8988T (cell line): ENCODE results near the gene BPIFB2.

Source experiments
- DNase-seq: peaks from one replicate; pipeline ENCODE4 v3.0.0; 2011

BPIFB2 gene

DNA sequence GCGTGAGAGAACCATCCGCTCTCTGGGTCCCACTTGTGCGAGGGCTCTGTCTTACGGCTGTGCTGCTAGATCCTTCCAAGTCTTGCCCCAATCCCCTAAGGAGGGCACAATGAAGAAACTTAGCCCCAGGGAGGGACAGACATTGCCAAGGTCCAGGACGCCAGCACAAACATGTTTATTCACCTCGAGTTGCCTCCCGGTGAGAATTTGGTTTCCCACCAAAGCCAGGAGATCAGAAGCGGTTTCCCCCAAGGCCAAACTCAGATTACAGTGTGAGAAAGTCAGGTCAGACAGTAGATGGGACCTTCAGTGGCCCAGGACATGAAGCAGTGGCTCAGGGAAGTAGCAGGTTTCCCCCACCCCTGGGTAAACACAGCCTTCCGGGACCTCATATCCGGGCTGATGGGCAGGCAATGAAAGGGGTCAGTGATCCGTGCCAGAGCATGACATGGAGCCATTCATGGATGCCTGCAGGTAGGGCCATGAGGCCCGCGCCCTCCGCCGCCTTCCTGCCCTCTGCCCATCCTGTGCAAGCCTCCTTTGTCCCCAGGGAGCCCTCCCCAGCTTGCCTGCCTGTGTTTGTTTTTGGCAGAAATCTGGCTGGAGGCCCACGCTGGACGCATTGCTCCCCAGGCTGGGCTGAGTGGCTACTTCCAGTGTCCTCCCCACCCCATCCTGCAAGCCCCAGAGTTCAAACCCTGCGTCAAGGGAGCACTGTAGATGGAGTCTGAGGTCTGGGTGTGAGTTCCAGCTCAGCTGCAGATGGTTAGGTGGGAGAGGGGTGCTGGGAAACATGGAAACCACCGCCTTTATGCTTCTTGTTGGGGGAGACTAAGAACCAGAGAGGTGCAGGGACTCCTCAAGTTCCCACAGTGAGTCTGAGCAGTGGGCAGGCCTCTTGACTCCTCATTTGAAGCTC lies 2.0 kb downstream of the BPIFB2 start:
- DNase-seq: no peak

DNA sequence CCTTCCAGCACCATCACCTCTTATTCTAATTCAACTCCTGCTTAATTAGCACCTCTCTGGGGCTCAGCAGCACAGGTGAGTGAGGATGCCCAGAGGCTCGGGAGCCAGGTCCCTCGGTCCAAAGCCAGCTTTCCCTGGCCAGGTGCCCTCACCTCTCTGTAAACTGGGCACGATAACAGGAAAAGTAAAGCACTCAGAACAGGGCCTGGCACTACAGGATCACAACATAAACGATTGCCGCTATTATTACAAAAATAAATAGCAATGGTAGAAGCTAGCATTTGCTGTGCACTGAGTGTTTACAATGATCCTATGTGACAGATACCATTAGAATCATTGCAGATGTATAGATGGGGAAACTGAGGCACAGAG lies 2.6 kb downstream of the BPIFB2 start:
- no peak for DNase-seq

DNA sequence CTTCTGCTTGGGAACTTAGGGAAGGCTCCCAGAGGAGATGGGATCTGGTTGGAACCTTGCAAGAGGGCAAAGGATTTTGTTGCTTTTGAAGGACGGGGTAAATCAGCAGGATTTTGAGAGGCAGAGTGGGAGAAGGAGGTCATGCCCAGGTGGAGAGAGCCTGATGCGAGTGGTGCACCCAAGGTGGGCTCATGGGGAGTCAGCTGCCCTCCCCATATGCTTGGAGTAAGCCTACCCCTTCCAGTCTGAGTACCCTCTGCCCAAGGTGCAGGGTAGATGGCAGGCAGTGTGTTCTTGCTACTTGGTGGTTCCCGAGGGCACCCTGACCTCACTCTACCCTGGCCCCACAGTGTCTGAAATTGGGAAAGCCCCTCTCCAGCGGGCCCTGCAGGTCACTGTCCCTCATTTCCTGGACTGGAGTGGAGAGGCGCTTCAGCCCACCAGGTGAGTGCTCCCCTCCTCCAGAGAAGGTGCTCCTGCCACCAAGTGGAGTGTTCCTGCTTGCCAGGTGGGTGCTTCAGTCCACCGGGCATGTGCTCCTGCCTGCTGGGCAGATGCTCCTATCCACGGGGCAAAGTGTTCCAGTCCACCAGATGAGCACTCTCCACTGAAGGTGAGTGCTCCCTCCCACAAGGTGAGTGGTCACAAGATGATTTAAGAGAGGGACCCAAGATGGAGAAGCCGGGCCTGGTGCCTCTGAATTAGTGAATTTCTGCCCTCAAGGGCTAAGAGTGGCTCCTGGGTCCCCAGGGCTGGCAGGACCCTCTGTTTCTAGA lies 3.4 kb downstream of the BPIFB2 start:
- DNase-seq: no peak

DNA sequence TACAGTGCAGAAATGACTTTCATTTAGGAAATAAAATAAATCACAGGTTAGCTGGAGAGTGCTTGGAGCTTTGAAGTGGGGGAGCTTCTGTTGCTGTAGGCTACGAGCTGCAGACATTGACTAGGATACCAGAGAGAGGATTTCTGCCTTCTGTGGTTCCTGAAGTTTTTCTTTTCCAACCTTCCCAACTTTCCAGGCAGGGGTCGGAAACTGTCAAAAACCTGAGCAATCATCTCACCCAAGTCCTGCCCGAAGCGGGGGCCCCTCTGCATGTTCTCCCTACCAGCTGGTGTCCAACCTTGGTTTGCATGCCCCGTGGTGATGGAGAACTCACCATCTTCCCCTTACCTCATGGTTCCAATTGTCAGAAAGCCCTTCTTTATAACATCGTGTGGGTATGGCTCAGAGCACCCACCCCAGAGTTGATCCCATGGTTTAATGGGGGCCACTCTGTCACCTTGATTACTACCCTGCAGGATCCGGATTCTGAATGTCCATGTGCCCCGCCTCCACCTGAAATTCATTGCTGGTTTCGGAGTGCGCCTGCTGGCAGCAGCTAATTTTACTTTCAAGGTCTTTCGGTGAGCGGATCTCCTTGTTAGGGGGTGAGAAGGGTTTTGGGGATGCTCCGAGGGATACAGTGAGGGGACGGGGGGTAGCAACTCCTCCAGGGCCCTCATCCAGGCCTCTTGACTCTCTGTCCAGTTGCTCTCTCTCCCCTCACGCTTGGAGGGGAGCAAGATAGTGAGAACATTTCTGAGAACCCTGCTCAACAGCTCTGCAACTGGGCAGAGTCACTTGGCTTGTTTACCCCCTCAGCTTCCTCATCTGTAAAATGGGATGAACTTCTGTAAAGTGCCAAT lies 5.1 kb downstream of the BPIFB2 start:
- no peak for DNase-seq

DNA sequence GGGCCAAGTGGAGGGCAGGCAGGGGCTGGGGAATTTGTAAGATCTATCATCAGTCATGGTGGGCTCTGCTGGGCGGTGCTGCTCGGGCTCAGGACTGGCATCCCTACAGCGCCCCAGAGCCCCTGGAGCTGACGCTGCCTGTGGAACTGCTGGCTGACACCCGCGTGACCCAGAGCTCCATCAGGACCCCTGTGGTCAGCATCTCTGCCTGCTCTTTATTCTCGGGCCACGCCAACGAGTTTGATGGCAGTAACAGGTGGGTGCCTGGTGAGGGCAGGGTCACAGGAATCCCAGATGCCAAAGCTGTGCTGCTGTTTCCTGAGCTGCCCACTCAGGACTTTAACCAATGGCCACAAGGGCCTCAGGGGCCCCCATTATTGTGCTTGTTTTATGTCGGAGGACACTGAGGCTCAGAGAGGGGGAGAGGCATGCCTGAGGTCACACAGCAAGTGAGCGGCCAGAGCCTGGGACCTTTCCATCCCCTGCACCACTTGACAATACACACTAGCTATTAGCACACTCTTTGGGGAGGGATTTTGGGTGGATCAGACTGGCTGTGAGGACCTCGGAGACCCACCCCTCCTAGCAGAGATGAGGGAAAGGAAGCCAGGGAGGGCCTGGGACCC lies 6.3 kb downstream of the BPIFB2 start:
- no peak for DNase-seq

DNA sequence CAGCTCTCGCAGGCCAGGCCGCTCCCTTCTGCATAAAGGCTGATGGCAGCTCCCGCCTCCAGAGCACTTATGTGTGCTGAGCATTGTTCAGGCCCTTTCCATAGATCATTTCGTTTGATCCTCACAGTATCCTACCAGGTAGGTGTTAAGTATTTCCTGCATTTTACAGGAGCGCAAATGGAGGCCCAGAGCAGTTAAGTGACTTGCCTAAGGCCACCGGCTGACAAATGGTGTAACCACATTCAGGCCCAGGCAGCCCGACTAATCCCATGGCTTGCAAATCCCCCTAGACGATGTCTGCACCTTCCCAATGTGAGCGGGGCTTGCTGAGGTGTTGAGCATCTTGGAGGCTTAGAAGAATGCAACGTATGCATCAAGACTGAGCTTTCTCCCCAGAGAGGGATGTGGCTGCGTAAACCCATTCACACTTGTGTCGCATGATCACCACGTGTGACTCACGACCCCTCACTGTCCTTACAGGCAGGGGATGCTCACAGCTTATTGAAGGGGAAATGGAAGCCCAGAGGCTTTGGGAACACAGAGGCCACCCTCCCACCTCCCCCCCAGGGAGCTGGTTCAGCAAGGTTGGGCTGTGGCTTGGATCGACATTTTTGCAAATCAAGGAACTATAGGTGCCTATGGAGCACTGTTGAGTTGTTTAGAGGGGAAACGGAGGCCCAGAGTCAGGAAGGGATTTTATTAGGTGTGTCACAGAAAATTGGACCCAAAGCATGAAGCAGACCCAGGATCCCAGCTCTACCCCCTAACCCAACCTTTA lies 7.0 kb downstream of the BPIFB2 start:
- no peak for DNase-seq

DNA sequence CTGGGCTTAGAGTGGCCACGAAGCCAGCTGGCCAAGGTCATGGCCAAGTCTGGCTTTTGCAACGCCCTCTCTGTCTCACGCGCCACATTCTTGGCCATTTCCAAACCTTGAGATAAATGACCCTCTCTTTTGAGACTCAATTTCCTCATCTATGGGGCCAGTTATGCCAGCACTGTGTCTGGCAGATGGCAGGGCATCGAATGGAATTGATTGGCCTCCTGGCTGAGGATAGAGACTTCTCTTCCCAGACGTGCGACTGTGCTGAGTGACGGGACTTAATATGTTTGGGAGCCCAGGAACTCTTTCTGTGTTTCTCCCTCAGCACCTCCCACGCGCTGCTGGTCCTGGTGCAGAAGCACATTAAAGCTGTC lies 7.6 kb downstream of the BPIFB2 start:
- no peak for DNase-seq

DNA sequence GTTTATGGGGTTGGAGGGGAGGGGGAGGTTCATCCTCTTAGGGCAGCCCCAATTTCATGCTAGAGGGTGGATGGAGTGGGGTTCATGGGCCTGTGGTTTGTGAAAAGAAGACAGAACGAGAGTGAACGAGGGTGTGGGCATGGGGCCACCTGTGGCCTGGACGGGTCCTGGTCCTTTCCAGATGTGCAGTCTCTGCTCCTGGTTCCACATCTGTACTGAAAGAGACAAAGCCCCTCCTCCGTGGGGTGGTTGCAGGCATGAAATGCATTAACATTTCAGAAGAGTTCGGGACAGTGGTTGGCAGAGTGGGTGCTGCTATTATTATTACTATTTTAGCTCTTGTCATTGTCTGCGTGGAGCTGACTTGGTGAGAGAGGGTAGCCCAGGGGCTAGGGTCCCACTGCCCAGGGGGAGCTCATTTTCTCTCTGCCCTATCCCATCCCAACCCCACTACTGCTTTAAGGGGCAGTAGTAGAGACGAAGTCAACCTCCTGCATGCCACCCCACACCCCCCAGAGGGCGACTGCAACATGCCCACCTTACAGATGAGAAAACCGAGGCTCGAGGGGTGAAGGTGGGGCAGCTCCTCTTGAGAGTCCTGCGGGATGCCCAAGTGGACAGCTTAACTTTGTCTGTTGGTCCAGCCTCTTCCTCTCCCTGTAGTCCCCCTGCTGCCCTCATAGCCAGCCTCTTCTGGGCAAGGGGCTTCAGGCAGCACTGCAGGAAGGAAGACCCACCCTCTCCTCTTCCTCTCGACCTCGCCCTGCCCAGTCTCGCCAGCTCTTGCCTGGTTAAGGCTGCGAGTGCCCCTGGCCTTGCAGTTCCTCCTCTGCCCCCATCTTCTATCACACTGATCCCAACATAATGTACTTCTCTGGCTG lies 8.4 kb downstream of the BPIFB2 start:
- DNase-seq: no peak

DNA sequence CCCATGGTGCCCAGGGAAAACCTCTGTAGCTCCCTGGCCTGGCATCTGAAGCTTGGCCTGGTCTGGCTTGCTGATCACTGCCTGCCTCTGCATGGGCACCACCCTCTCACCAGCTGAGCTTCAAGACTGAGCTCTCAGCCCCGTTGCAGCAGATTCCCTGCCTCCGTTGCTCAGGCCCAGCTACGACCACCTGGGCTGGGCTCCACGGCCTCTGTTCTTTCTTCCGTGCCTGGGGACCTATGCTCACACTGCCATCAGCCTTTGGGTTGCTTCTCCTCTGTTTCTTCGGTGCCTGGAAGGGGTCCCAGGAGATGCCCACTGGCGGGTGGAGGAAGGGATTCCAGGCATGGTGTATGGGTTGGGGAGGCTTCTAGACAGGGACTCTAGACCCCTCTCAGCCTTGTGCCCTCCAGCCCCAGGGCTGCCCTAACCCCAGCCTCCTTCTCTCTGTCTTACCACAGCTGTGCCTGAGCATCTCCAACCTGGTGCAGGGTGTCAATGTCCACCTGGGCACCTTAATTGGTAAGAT lies 9.1 kb downstream of the BPIFB2 start:
- DNase-seq: no peak

DNA sequence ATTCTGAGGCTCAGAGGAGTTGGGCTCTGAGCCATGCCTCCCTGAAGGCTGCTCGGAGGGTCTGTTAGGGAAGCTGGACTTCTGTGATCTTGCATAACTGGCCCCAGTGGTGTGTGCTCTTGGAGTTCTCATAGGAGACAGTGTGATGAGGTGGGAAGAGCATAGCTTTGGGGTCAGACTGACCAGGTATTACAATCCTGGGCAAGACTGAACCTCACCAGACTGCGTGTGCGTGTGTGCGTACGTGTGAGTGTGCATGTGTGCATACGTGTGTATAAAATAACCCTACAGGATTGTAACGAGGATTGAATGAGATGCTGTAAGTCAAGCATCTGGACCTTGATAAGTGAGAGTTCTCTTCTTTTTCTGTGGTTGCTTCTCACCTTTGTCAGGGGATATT lies 10.0 kb downstream of the BPIFB2 start:
- DNase-seq: no peak

DNA sequence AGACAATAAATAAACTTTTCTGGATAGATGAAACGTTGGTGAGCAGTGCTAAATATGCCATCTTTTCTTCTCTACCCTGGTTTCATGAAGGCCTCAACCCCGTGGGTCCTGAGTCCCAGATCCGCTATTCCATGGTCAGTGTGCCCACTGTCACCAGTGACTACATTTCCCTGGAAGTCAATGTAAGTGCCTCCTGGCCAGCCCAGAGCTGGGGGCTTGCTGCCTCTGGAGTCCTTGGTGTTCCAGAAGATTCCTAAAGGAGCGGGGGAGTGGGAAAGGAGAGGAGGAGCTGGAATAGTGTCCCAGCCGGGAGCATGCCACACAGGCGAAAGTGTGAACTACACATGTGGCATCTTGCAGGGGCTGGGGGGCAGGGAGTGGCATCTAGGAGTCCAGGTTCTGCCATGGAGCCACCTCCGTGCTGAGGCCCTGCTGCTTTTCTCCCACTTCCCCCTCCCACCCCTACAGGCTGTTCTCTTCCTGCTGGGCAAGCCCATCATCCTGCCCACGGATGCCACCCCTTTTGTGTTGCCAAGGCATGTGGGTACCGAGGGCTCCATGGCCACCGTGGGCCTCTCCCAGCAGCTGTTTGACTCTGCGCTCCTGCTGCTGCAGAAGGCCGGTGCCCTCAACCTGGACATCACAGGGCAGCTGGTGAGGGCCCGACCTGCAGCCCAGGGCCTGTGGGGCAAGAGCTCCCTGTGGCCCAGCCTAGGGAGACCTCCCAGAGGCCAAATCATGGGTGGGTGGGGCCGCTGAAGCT lies 10.8 kb downstream of the BPIFB2 start:
- DNase-seq: no peak

DNA sequence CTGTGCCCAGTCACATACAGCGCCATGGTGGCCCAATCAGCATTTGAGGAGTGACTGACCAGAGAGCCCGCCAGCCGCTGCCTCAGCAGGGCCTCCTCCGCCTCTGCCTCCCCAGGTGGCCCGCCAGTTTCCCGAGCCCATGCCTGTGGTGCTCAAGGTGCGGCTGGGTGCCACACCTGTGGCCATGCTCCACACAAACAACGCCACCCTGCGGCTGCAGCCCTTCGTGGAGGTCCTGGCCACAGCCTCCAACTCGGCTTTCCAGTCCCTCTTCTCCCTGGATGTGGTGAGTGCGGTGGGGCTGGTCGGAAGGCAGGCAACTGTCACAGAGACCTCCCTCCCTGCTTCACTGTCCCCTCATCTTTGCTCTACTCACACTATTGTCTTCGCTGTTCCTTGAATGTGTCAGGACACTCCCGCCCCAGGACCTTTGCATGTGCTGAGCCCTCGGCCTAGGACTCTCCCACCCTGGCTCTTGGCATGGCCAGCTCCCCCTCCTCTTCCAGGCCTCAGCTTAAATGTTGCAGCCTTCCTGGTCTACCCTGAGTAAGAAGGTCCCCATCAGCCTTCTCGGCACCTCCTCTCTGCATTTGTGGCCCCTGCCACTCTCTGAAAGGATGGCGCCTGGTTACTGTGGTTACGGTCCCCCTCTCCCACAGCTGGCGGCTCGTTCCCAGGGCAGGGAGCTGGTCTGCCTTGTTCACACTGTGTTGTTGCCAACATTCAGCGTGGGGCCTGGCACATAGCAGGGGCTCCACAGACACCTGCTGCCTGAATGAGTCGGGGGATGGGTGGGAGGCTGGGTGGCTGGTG lies 12.2 kb downstream of the BPIFB2 start:
- DNase-seq: no peak

DNA sequence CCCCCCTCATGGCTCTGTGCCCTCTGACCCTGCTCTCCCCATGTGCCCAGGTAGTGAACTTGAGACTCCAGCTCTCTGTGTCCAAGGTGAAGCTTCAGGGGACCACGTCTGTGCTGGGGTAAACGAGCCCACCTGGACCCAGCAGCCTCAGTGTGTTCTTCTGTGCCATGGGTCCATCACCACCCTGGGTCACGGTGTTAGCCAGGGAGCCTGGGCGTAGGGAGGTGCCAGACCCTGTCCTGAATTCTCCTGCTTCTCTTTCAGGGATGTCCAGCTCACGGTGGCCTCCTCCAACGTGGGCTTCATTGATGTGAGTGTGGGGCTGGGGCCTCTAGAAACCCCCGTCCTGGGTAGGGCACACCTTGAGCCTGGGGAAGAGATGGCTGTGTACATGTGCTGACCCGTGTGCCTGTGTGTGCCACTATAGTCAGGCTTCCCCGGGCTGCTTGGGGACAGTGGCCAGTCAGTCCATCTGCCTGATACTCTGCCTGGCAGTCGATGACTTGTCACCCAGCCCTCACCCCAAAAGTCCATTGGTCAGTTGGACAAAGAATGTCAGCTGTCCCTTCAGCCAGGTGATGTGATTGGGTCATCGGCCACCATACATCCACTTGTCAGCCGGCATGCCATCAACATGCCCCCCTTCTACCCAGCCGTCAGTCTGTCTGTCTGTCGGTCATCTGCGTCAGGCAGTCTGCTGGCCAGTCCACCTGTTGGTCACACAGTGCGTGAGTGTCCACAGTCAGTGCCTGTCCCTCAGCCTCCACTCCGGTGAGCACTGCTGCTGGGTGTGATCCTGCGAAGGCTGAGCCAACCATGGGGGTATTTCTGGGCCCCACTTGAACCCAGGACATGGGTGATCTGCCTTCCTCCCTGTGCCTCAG lies 13.0 kb downstream of the BPIFB2 start:
- DNase-seq: no peak

DNA sequence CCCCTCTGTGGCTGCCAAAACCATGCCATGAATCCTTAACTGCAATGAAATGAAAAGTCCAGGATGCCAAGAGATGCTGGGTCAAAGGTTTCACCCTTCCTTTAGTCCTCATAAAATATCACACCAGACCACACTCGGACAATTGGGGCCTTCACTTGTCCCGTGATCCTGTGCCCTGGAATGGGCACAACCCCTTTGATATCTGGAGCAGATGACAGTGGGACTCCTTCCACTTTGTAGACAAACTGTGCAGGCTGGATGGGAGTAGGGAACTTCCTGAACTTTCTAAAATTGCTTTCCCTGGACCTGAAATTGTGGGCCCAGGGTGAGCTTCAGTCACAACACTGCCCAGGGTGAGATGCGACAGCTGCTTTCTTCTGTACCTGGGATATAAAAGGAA lies 14.4 kb downstream of the BPIFB2 start:
- no peak for DNase-seq

DNA sequence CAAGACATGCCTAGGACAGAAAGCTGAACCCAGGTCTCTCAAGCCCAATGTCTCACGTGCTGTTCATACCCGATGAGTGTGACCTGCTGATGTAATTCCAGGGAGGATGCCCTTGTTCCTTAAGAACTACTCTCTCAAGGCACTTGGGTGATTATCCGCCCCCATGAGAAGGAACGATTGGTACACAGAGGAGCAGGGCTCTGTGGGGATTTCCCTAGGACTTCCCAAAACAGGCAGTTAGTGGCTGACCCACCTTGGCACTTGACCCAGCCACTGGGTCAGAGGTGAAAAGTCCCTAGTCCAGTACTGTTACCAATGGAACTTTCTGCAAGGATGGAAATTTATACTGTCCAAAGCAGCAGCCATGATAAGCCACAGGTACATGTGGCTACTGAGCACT lies 14.8 kb downstream of the BPIFB2 start:
- no peak for DNase-seq

DNA sequence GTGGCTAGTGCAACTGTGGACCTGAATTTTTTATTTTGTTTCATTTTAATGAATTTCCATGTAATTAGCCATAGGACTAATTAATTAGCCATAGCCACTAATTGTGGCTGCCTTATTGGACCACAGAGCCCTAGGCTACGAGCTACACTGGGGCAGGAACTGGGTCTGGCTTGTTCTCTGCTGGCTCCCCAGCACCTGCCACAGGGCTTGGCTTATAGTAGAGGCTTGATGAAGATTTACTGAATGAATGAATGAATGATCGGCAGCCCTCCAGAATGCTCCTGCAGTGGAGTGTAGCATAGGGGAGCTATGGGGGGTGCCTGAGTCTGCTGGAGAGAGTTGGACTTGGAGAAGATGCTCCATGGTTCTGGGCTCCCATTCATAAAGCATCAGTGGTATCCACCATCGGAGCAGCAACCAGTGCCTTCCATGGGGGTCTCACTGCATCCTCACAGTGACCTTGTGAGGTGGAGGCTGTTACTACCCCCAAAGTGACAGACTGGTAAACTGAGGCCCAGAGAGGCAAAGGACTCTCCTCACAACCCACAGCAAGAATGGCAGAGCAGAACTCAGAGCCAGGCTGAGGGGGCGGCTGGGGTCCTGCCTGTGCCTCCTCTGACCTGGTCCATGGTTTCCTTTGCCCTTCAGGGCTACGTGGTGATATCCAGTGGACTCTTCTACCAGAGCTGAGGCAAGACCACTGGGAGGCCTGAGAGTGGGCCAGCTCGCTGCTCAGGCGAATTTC lies 15.4 kb downstream of the BPIFB2 start:
- no peak for DNase-seq
